D721Med (cell line): ENCODE results near the gene MAST4.

Experiments
- DNase-seq: peaks from one replicate; pipeline ENCODE4 v3.0.0; 2011; ENCODE audit warnings: low spot score; ENCODE audit not compliant: insufficient read length
- FAIRE-seq: peaks from 2 replicates; lab custom pipeline; 2011; peaks lifted over from hg19 to GRCh38; lab: Jason Lieb, UNC
- TF ChIP-seq, protein P1 (sequence below): IDR thresholded peaks from 2 replicates; pipeline ENCODE4 v1.5.1; 2012; ENCODE audit warnings: mild to moderate bottlenecking, control low read depth; ENCODE audit not compliant: insufficient read depth; ENCODE audit errors: missing control alignments

The MAST4 gene

GRCh38 chr5:66573733-66574132 lies 22.5 kb upstream of the MAST4 start:
- no peak for FAIRE-seq
- DNase-seq, result no peak

GRCh38 chr5:66582499-66583165 lies 13.6 kb upstream of the MAST4 start:
- TF ChIP-seq, protein P1, sequence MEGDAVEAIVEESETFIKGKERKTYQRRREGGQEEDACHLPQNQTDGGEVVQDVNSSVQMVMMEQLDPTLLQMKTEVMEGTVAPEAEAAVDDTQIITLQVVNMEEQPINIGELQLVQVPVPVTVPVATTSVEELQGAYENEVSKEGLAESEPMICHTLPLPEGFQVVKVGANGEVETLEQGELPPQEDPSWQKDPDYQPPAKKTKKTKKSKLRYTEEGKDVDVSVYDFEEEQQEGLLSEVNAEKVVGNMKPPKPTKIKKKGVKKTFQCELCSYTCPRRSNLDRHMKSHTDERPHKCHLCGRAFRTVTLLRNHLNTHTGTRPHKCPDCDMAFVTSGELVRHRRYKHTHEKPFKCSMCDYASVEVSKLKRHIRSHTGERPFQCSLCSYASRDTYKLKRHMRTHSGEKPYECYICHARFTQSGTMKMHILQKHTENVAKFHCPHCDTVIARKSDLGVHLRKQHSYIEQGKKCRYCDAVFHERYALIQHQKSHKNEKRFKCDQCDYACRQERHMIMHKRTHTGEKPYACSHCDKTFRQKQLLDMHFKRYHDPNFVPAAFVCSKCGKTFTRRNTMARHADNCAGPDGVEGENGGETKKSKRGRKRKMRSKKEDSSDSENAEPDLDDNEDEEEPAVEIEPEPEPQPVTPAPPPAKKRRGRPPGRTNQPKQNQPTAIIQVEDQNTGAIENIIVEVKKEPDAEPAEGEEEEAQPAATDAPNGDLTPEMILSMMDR, result no peak
- FAIRE-seq (no peak), DNase-seq (no peak)

More at GRCh38 chr5:66573733-66574132, 22.5 kb upstream of the MAST4 start:
- TF ChIP-seq, protein P1, result no peak

DNA sequence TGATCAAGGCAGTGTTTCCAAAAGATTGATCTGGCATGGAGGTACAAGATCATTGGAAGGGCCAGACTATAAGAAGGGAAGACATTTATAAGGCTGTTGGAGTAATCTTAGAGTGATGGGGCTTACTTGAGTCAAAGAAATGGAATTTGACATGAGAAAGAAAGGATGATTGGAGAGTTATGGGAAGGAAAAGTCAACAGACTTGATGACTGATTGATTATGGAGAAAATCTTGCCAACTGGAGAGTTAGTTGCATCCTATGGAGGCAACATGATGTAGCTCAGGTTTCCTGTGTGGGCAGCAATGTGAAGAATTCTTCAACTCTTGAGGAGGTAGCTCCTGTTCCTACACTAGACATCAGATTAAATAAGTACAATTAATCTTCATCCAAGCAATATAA lies 10.9 kb upstream of the MAST4 start:
- FAIRE-seq, result no peak

DNA sequence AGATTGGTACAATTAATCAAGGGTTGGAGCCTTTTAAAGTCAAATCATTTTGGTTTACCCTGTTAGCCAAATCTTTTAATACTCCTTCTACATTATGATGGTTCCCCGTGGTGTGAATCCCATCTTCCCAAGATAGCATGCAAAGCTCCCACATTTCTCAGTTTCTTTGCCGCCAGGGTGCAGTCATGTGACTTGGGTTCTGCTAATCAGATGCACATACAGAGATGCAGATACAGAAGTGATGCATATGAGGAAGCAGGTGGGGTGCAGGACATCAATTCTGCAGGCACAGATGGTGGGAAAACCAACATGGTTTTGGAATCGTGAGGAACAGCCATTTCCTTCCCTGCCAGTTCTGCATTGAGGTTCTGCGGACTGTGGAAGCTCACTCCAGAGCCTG lies 8.4 kb upstream of the MAST4 start:
- DNase-seq (no peak), FAIRE-seq (no peak)
- TF ChIP-seq, protein P1, result no peak

More for the DNA sequence above, 10.9 kb upstream of the MAST4 start:
- DNase-seq, result no peak
- TF ChIP-seq, protein P1, result no peak

DNA sequence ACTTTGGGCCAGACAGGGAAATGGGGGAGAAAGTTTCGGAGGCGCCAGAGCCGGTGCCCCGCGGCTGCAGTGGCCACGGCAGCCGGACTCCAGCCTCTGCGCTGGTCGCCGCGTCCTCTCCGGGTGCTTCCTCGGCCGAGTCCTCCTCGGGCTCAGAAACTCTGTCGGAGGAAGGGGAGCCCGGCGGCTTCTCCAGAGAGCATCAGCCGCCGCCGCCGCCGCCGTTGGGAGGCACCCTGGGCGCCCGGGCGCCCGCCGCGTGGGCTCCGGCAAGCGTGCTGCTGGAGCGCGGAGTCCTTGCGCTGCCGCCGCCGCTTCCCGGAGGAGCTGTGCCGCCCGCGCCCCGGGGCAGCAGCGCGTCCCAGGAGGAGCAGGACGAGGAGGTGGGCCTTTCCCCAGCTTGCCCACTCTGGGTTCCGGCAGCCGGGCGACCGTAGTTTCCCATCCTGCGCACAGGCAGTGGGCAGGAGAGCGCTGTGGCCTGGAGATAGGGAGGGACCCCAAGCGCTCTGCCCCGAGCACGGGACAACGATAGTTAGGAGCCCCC lies 516 bp downstream of the MAST4 start:
- no peak for FAIRE-seq

GRCh38 chr5:66597183-66597757 lies 1.1 kb downstream of the MAST4 start:
- FAIRE-seq, result no peak
- DNase-seq, result no peak
- TF ChIP-seq, protein P1, result no peak

More for the DNA sequence above, 516 bp downstream of the MAST4 start:
- TF ChIP-seq, protein P1, result no peak
- DNase-seq, result no peak

- TF ChIP-seq, protein P1, result no peak
- DNase-seq (no peak), FAIRE-seq (no peak)
Observed at GRCh38 chr5:66602621-66603020, 6.4 kb downstream of the MAST4 start.
